H1 (cell line): ENCODE data around the gene SLIT3. TPM values are rescaled to one million over a fixed set of nuclear protein-coding genes. Genes with fewer than 3 reads are reported as not detected.

Experiments used
- CTCF ChIA-PET: fragments of 300-600 bp; sonication (Branson Sonifier 250); formaldehyde crosslinking; loops from one replicate; lab custom pipeline; 2021; ENCODE audit not compliant: partially characterized antibody; lab: Charles Lee
- POLR2A ChIA-PET: fragments of 300-600 bp; sonication (Branson Sonifier 250); formaldehyde crosslinking; loops from one replicate; lab custom pipeline; 2021; ENCODE audit warnings: inconsistent platforms; ENCODE audit not compliant: partially characterized antibody; lab: Charles Lee
- DNase-seq, 2 experiments: peaks; one replicate each; pipeline versions ENCODE4 v3.0.0 to v3.0.0-alpha.2; 2010 to 2022; ENCODE audit warnings: low spot score in 2 of 2, low read depth in 1 of 2, mixed read lengths in 1 of 2
- FAIRE-seq: peaks from 2 replicates; lab custom pipeline; 2011; peaks lifted over from hg19 to GRCh38; lab: Jason Lieb, UNC
- H2AFZ ChIP-seq: 2 replicates; pipeline ENCODE4 v1.8.1; 2012; ENCODE audit warnings: low read length, inconsistent platforms
- H2AK5ac ChIP-seq: 2 replicates; pipeline ENCODE4 v1.6.1; 2013; ENCODE audit warnings: low read depth, low read length
- H2BK120ac ChIP-seq: replicated peaks from 2 replicates; pipeline ENCODE3; 2013; ENCODE audit warnings: low read depth, low read length, inconsistent platforms
- H2BK12ac ChIP-seq: 2 replicates; pipeline ENCODE4 v1.6.1; 2013; ENCODE audit warnings: low read depth, low read length
- H2BK15ac ChIP-seq: 2 replicates; pipeline ENCODE4 v1.6.1; 2013; ENCODE audit warnings: low read length
- H2BK20ac ChIP-seq: 2 replicates; pipeline ENCODE4 v1.6.1; 2013; ENCODE audit warnings: low read length
- H2BK5ac ChIP-seq: 2 replicates; pipeline ENCODE4 v1.6.1; 2013; ENCODE audit warnings: low read depth, low read length
- H3K14ac ChIP-seq: 2 replicates; pipeline ENCODE4 v1.6.1; 2013; ENCODE audit warnings: inconsistent platforms; ENCODE audit not compliant: insufficient read length
- H3K18ac ChIP-seq: 2 replicates; pipeline ENCODE4 v1.6.1; 2013; ENCODE audit warnings: low read length; ENCODE audit errors: extremely low read depth
- H3K23ac ChIP-seq: 2 replicates; pipeline ENCODE4 v1.6.1; 2013; ENCODE audit warnings: inconsistent platforms; ENCODE audit not compliant: insufficient read length
- H3K23me2 ChIP-seq: 2 replicates; pipeline ENCODE4 v1.6.1; 2013; ENCODE audit warnings: low read depth, low read length
- H3K27ac ChIP-seq: 2 replicates; pipeline ENCODE4 v1.6.1; 2011; ENCODE audit warnings: low read depth, low read length, inconsistent platforms
- H3K27me3 ChIP-seq, 4 experiments: replicated peaks in 1 of 4; 1 replicate in 1 of 4; 2 replicates in 3 of 4; pipeline versions ENCODE4 v1.6.1 to v1.8.1; 2011 to 2013; ENCODE audit warnings: low read length in 3 of 4, mild to moderate bottlenecking in 3 of 4, inconsistent platforms in 2 of 4, mixed read lengths in 2 of 4, moderate library complexity in 1 of 4; ENCODE audit not compliant: control insufficient read depth in 3 of 4, insufficient read depth in 3 of 4; ENCODE audit errors: extremely low read depth in 1 of 4
- H3K36me3 ChIP-seq, 4 experiments: 2 replicates each; pipeline versions ENCODE4 v1.6.1 to v1.8.1; 2011 to 2013; ENCODE audit warnings: mild to moderate bottlenecking in 4 of 4, low read length in 3 of 4, moderate library complexity in 2 of 4, control low read depth in 1 of 4, inconsistent platforms in 1 of 4; ENCODE audit not compliant: insufficient read depth in 4 of 4, control insufficient read depth in 2 of 4
- H3K4ac ChIP-seq: replicated peaks from 2 replicates; pipeline ENCODE3; 2013; ENCODE audit warnings: low read length, low read depth, mixed read lengths, inconsistent platforms; ENCODE audit not compliant: insufficient read length
- H3K4me1 ChIP-seq, 4 experiments: replicated peaks in 1 of 4; 1 replicate in 1 of 4; 2 replicates in 3 of 4; pipeline versions ENCODE4 v1.6.1 to v1.8.1; 2011 to 2013; ENCODE audit warnings: low read length in 3 of 4, inconsistent platforms in 2 of 4, mixed read lengths in 1 of 4; ENCODE audit not compliant: insufficient read depth in 4 of 4, control insufficient read depth in 3 of 4
- H3K4me2 ChIP-seq, 2 experiments: 2 replicates each; pipeline versions ENCODE4 v1.6.1 to v1.8.1; 2011 to 2013; ENCODE audit warnings: low read depth in 2 of 2, low read length in 2 of 2, control low read depth in 1 of 2, inconsistent platforms in 1 of 2, mild to moderate bottlenecking in 1 of 2; ENCODE audit not compliant: insufficient read depth in 1 of 2
- H3K4me3 ChIP-seq, 4 experiments: fragments of 200-600, 300-600 bp in 1 of 4; sonication (generic), shearing (Covaris generic), sonication (Bioruptor Twin) in 1 of 4; 2 replicates each; pipeline versions ENCODE4 v1.5.1 to v1.8.1; 2011 to 2016; ENCODE audit warnings: low read length in 4 of 4, low read depth in 3 of 4, control low read depth in 2 of 4, inconsistent platforms in 2 of 4, mild to moderate bottlenecking in 2 of 4, mixed read lengths in 1 of 4, moderate library complexity in 1 of 4; ENCODE audit not compliant: insufficient read depth in 2 of 4; ENCODE audit errors: extremely low read depth in 1 of 4
- H3K56ac ChIP-seq: replicated peaks from 2 replicates; pipeline ENCODE3; 2013; ENCODE audit warnings: low read depth, mild to moderate bottlenecking, mixed read lengths, low read length, inconsistent platforms; ENCODE audit not compliant: insufficient read length
- H3K79me1 ChIP-seq: 2 replicates; pipeline ENCODE4 v1.6.1; 2013; ENCODE audit warnings: low read depth, low read length, control low read depth
- H3K79me2 ChIP-seq, 2 experiments: 2 replicates each; pipeline versions ENCODE4 v1.6.1 to v1.8.1; 2012 to 2013; ENCODE audit warnings: low read length in 2 of 2, mild to moderate bottlenecking in 2 of 2, inconsistent platforms in 1 of 2; ENCODE audit not compliant: insufficient read depth in 2 of 2, control insufficient read depth in 1 of 2
- H3K9ac ChIP-seq, 4 experiments: replicated peaks in 1 of 4; 1 replicate in 1 of 4; 2 replicates in 3 of 4; pipeline versions ENCODE4 v1.6.1 to v1.8.1; 2011 to 2013; ENCODE audit warnings: low read depth in 3 of 4, low read length in 3 of 4, control low read depth in 2 of 4, mild to moderate bottlenecking in 2 of 4, moderate library complexity in 2 of 4, inconsistent platforms in 1 of 4; ENCODE audit errors: extremely low read depth in 1 of 4
- H3K9me3 ChIP-seq, 2 experiments: 2 replicates each; pipeline versions ENCODE4 v1.6.1 to v1.8.1; 2012 to 2013; ENCODE audit warnings: mild to moderate bottlenecking in 2 of 2, moderate library complexity in 2 of 2, control low read depth in 1 of 2, inconsistent platforms in 1 of 2, low read depth in 1 of 2, low read length in 1 of 2, mixed read lengths in 1 of 2; ENCODE audit not compliant: insufficient read depth in 2 of 2
- H4K20me1 ChIP-seq, 2 experiments: replicated peaks in 1 of 2; 2 replicates each; pipeline versions ENCODE3 to v1.8.1; 2011 to 2013; ENCODE audit warnings: inconsistent platforms in 2 of 2, low read length in 2 of 2, mild to moderate bottlenecking in 1 of 2; ENCODE audit not compliant: insufficient read depth in 2 of 2, control insufficient read depth in 1 of 2
- H4K5ac ChIP-seq: 2 replicates; pipeline ENCODE4 v1.6.1; 2013; ENCODE audit warnings: low read length, low read depth, mixed read lengths, inconsistent platforms; ENCODE audit not compliant: insufficient read length
- H4K8ac ChIP-seq: 2 replicates; pipeline ENCODE4 v1.8.0; 2013; ENCODE audit warnings: mild to moderate bottlenecking, moderate library complexity, low read length, inconsistent platforms; ENCODE audit not compliant: insufficient read depth; ENCODE audit errors: extremely low read depth
- H4K91ac ChIP-seq: replicated peaks from 2 replicates; pipeline ENCODE3; 2013; ENCODE audit warnings: low read length, mixed read lengths, inconsistent platforms; ENCODE audit not compliant: insufficient read length
- CHD2 ChIP-seq: IDR thresholded peaks from 2 replicates; pipeline ENCODE4 v1.6.1; 2012; ENCODE audit warnings: low read length, improper control_type of control experiment
- EGR1 ChIP-seq: IDR thresholded peaks from 2 replicates; pipeline ENCODE4 v1.6.1; 2011; ENCODE audit warnings: low read depth, low read length, borderline replicate concordance
- FOSL1 ChIP-seq: IDR thresholded peaks from 2 replicates; pipeline ENCODE4 v1.6.1; 2011; ENCODE audit warnings: mild to moderate bottlenecking, low read depth, low read length, moderate library complexity; ENCODE audit not compliant: insufficient read depth
- GABPA ChIP-seq: IDR thresholded peaks from 2 replicates; pipeline ENCODE4 v1.6.1; 2011; ENCODE audit warnings: mild to moderate bottlenecking, low read length, moderate library complexity, borderline replicate concordance; ENCODE audit not compliant: insufficient read depth
- HDAC6 ChIP-seq: IDR thresholded peaks from one replicate; pipeline ENCODE4 v1.7.1; 2012; ENCODE audit warnings: low read depth, mild to moderate bottlenecking, inconsistent platforms, low read length, moderate library complexity
- KDM5A ChIP-seq: fragments of 200-600 bp; IDR thresholded peaks from 2 replicates; pipeline ENCODE4 v1.7.1; 2012; ENCODE audit warnings: mild to moderate bottlenecking, low read length, inconsistent platforms, mixed read lengths
- PHF8 ChIP-seq: fragments of 200-600 bp; sonication (generic); conservative IDR thresholded peaks from 2 replicates; pipeline ENCODE4 v1.7.1; 2012; ENCODE audit warnings: low read depth, mild to moderate bottlenecking, inconsistent platforms, low read length, moderate library complexity
- POU5F1 ChIP-seq: IDR thresholded peaks from 2 replicates; pipeline ENCODE4 v1.6.1; 2011; ENCODE audit warnings: low read depth, mild to moderate bottlenecking, low read length, moderate library complexity
- SIX5 ChIP-seq: IDR thresholded peaks from 2 replicates; pipeline ENCODE4 v1.6.1; 2011; ENCODE audit warnings: mild to moderate bottlenecking, low read depth, low read length
- SP4 ChIP-seq: IDR thresholded peaks from 2 replicates; pipeline ENCODE4 v1.6.1; 2012; ENCODE audit warnings: low read length, inconsistent platforms
- SRF ChIP-seq: IDR thresholded peaks from 2 replicates; pipeline ENCODE4 v1.6.1; 2011; ENCODE audit warnings: mild to moderate bottlenecking, low read depth, low read length, moderate library complexity
- TEAD4 ChIP-seq: IDR thresholded peaks from 2 replicates; pipeline ENCODE4 v1.6.1; 2012; ENCODE audit warnings: low read depth, low read length, inconsistent platforms, mixed read lengths
- WGBS, 2 experiments: shearing (Covaris generic) in 1 of 2; methylation state at CpG; one replicate each; pipeline versions ENCODE4 v1.1.6 to v1.1.7; 2013 to 2015; ENCODE audit warnings: low lambda C conversion rate in 2 of 2, mixed read lengths in 2 of 2, inconsistent platforms in 1 of 2, low coverage in 1 of 2, missing lambda C conversion rate in 1 of 2; ENCODE audit not compliant: insufficient replicate concordance in 2 of 2, insufficient coverage in 1 of 2, insufficient read length in 1 of 2; ENCODE audit errors: extremely low coverage in 1 of 2, missing lambda C conversion rate in 1 of 2; 5-methylcytosine and 5-hydroxymethylcytosine counted together
- polyA plus RNA-seq, 7 experiments: library from polyadenylated mRNA; depleted of rRNA in 3 of 7; stranded (reverse) in 5 of 7; unstranded in 2 of 7; fragments of >200 nt in 5 of 7; fragments of 200-250 nt in 2 of 7; gene quantifications; 1 replicate in 5 of 7; 2 replicates in 1 of 7; 4 replicates in 1 of 7; pipeline versions ENCODE4 v1.2.1 to v1.2.3, GENCODE V29; 2011 to 2013; ENCODE audit warnings: missing spikeins in 2 of 7, mixed read lengths in 2 of 7
- total RNA-seq: library from RNA; stranded (reverse); fragmentation: NEBNext Ultra II Directional; extraction: Animal tissue kit (Norgen Biotek cat#: 25700); gene quantifications from 2 replicates; pipeline ENCODE4 v1.2.1, GENCODE V29; 2021
- TF ChIP-seq, protein P1 (sequence below): IDR thresholded peaks from 2 replicates; pipeline ENCODE4 v1.6.1; 2011; ENCODE audit warnings: low read depth, mild to moderate bottlenecking, low read length; ENCODE audit not compliant: insufficient read depth
- TF ChIP-seq, protein P2 (sequence below): IDR thresholded peaks from 2 replicates; pipeline ENCODE4 v1.6.1; 2011; ENCODE audit warnings: low read length, improper control_type of control experiment

Gene SLIT3
- total and polyA plus RNA-seq, 2 of the 8 experiments (the other 6 are each of a cell fraction or from before 2014, with no cell fraction given) = 1.1 to 1.2 TPM

- no peak overlapping the region for H3K4me3 ChIP-seq
- no peak overlapping the region for H2BK15ac ChIP-seq
- no peaks in the 10 kb centered on the region for H3K9me3 ChIP-seq
- no peak overlapping the region for H2BK5ac ChIP-seq
- H3K27me3 ChIP-seq = no peaks in the 10 kb centered on the region; a peak in 1 of 7 replicates
- no peaks in the 10 kb centered on the region for H3K36me3 ChIP-seq
- no peak for DNase-seq
- H3K79me2 ChIP-seq = no peaks in the 10 kb centered on the region
- no peak overlapping the region for H3K14ac ChIP-seq
- H2AK5ac ChIP-seq = no peak overlapping the region
- H2BK120ac ChIP-seq = no peak overlapping the region
- H3K56ac ChIP-seq = no peak overlapping the region
- no peak overlapping the region for H3K4me2 ChIP-seq
- no peak overlapping the region for H2BK12ac ChIP-seq
- ChIA-PET POLR2A (no interaction called here), CTCF (interaction anchor here (1.2 to 3.9 kb wide), 3 partner anchors 15 to 22 kb away, joined by 5 to 16 read pairs (median 7); no protein-coding TSS in a partner anchor)
- H3K18ac ChIP-seq = no peak overlapping the region
- no peaks in the 10 kb centered on the region; the same call in 1 of the 2 replicates for H3K23me2 ChIP-seq
- no peak overlapping the region for H2BK20ac ChIP-seq
- WGBS, 2 experiments = 94% methylated on average over 5 of the region's 5 CpGs; no CpG with 5 or more reads in 1 of the 2 experiments
- no peak overlapping the region for H4K8ac ChIP-seq
- no peak overlapping the region for H3K9ac ChIP-seq
- no peaks in the 10 kb centered on the region for H3K79me1 ChIP-seq
- peaks cover 0 to 3% (median 1%) of the 10 kb centered on the region in 4 experiments; a peak in 1 of 7 replicates for H3K4me1 ChIP-seq
- no peak overlapping the region for H3K4ac ChIP-seq
- H4K5ac ChIP-seq = no peak overlapping the region
- no peak for FAIRE-seq
- no peak overlapping the region for H3K27ac ChIP-seq
- no peak overlapping the region for H2AFZ ChIP-seq
- no peak overlapping the region for H3K23ac ChIP-seq
- no peak overlapping the region for H4K91ac ChIP-seq
- H4K20me1 ChIP-seq = no peaks in the 10 kb centered on the region
- TF ChIP-seq SP4 (no peak), CHD2 (no peak), SRF (no peak), FOSL1 (no peak), GABPA (no peak), PHF8 (no peak), POU5F1 (no peak), TEAD4 (no peak), HDAC6 (no peak), KDM5A (no peak), SIX5 (no peak), EGR1 (no peak)
- TF ChIP-seq, protein P1, sequence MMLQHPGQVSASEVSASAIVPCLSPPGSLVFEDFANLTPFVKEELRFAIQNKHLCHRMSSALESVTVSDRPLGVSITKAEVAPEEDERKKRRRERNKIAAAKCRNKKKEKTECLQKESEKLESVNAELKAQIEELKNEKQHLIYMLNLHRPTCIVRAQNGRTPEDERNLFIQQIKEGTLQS = no peak
- TF ChIP-seq, protein P2, sequence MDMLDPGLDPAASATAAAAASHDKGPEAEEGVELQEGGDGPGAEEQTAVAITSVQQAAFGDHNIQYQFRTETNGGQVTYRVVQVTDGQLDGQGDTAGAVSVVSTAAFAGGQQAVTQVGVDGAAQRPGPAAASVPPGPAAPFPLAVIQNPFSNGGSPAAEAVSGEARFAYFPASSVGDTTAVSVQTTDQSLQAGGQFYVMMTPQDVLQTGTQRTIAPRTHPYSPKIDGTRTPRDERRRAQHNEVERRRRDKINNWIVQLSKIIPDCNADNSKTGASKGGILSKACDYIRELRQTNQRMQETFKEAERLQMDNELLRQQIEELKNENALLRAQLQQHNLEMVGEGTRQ = no peak
Observed at GRCh38 chr5:168965638-168966037, 335.3 kb downstream of the SLIT3 start.
